NCI-H345 (cell line): ENCODE data around the gene GRIFIN.
A peak's percentile ranks its signal among the peaks of the same experiment; 100 is the strongest.

Experiments
- DNase-seq: peaks from one replicate; lab custom pipeline; 2025; lab: John Stamatoyannopoulos, UW

GRIFIN gene

GRCh38 chr7:2512713-2513112 is 36.5 kb upstream of the GRIFIN start:
- DNase-seq = no peak

- DNase-seq = no peak
Measured at GRCh38 chr7:2512179-2512661, 36.0 kb upstream of the GRIFIN start.

- no peak for DNase-seq
Measured at GRCh38 chr7:2511769-2512168, 35.6 kb upstream of the GRIFIN start.

- peak; percentile 71 for DNase-seq
Measured at GRCh38 chr7:2510909-2511768, 34.9 kb upstream of the GRIFIN start.

GRCh38 chr7:2510130-2510776 is 34.1 kb upstream of the GRIFIN start:
- DNase-seq = no peak

GRCh38 chr7:2509298-2509906 is 33.2 kb upstream of the GRIFIN start:
- DNase-seq = no peak

DNA sequence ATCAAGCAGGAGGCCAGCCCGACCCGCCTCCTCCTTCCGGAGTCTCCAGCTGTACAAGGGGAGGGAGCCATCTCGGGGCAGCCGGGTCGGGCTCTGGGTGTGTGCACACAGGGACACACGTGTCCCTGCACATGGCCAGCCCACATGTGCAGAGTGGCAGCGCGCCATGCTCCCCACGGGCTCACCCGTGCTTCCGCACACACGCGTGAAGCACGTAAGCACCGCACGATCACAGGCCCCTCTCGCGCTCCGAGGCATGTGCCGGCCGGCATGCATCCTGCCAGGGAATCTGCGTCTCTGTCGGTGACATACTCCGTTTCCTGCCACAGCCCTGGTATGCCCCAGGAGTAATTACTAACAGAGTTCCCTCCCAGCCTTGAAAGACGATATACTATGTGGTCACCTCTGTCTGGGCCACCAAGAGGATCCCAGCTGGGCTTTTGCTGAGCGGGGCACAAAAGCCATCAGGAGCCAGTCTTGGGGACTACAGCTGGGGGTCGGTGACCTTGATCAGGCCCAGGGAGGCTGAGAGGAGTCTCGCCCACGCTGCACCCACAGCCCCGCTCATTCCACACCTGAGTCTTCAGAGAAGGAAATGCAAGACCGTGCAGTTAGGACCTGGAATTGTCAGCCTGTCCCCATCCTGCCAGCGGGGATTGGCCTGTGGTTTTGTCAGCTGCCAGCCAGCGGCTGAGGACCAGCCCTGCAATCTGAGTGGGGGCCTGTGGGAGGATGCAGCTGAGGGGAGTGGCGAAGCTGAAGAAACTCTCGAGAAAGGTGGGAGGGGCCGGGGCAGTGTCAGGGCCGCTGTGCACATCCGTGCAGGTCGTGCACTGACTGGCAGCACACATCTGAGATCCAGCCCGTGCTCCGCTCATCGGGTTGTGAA is 32.4 kb upstream of the GRIFIN start:
- DNase-seq = no peak

DNA sequence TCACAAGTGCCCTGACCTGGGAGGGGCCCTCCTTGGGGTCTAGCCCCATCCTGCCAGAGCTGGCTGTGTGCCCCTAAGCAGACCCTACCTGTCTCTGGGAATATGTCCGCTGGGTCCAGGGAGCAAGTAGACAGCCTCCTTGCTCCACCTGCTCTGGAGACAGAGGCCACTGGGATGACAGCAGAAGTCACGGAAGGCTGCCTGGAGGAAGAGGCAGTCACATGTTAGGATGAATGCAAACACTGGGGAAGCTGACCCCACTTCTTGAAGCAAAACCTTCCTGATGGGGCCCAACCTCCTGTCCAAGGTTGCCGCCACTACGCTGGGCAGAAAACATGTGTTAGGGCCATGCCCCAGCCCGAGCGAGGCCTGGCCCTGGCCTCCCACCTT is 31.7 kb upstream of the GRIFIN start:
- DNase-seq = no peak

DNA sequence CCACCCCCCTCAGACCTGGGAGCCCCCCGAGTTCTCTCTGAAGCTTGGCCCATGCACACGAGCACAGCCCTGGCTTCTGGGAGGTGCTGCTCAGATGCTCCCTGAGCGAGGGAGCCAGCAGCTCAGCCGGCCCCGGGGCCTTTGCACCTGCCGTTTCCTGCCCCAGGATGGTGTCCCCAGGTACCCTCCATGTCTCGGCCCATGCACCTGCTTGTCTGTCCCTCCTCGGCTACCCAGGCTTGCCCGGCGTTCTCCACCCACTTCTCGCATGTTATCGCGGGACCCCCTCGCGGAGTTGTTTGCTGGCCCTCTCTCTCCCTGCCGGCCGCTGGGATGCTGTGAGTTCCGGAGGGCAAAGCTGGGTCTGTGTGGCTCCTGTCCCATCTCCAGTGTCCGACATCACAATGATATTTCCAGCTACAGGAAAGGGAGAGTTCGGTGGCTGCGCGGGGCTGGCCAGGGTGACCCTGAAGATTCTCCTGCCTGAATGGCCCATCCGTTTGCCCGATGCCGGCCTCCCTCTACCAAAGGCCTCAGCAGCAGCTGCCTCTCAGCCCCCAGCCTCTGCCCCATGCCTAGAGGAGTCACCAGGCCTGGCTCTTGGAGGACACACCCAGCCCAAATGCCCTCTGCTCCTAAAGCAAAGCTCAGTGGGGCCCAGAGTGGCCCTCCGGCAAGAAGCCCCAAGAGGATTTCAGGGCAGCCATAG is 31.2 kb upstream of the GRIFIN start:
- DNase-seq = no peak

DNA sequence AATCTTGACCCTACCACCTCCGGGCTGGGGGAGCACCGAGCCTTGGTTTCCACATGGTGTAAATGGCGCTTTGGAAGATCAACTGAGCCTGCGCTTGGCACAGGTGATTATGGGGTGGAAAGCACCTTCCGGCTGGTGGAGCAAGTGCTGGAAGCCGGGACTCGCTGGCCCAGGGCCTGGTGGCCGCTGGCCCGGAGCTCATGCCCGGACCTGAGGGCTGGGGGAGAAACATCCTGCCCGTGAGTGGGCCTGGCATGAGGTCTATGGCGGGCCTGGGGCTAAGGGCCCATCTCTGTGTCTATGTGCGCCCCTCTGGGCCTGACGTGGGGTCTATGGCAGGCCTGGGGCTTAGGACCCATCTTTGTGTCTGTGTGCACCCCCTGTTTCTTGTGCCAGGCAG is 29.2 kb upstream of the GRIFIN start:
- DNase-seq = no peak

DNA sequence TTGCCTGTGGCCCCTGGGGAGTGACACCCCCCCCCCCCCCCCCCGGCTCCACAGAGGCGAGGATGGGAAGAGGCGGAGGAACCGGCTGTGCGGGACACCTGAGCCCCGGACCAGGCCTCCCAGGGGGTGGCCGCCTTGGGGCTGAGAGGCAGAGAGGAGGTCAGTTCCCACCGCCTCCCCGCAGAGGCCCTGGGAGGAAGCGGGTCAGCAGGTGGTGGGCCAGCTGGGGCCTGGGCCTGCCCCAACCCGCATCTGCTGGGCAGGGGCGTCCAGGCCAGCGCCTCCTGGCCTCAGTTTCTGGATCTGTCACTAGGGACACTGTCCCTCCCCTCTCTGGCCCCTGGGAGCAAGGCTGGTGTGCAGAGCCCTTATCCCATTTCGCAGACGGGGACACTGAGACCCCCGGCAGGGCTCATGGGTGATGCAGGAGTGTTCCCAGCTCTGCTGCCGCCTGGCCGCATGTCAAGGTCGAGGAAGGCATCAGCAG is 28.7 kb upstream of the GRIFIN start:
- no peak for DNase-seq

DNA sequence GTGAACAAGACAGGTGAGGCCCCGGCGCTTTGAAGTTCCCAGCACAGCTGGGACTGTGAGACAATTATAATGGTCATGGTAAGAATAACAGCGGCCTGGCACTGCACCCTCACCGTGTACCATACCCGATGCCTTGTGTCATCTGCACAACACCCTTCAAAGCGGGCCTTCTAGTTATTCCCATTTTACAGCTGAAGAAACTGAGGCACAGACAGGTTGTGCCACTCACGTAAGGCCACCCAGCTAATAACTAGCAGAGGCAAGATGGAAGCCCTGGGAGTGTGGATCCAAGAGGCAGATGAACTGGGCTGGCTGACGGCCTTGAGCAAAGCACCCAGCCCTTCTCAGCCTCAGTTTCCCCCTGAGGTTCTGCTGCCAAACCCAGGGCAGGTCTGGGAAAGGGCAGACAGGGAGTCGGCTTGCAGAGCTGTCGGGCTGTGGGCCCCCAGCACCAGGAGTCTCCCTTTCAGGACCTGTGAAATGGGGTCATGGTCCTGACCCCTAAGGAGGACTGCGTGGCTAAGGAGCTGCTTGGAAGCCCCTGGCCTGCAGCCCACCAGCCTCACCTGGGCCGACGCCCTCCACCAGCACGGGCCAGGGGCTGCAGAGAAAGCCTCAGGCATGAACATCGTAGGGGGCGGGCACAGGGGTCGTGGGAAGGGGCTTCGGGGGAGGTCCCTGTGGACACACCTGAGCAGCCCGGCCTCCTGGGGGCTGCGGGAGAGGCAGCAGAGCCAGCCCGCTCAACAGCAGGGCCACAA is 28.1 kb upstream of the GRIFIN start:
- DNase-seq = no peak

DNA sequence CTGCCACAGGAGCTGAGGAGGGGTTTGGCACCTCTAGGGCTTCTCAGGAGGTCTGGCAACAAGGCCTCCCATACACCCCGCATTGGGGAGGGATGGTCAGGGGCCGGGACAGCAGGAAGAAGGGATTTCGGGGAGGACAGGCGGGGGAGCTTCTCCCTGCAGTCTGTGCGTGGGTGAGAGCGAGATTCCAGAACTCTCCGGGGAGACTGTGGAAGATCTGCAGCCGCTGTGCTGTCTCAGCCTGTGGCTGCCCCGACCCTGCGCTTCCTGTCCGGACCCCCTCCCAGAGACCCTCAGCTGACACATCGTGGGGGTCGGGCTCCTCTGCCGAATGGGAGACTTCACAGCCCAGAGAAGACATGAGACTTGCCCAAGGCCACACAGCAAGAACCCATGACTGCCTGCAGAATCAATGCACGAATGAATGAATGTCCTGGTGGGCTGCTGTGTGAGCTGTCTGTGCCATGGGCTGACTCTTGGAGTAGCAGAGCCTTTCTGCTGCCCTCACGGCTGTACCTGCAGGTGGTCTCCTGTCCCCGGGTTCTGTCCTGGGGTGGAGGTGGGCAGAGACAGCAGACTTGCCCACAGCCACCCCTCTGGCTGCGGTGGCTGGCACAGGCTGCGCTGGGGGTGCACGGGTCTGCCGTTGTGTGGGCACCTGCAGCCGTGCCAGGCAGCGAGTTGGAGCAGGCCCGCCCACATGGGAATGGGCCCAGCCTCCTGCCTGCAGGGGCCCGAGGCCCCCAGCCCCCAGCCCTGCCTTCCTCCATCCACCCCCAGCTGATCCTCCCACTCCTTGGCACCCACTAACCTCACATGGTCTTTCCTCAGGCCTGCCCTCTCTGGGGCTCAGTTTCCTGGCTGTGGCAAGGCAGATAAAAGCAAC is 27.1 kb upstream of the GRIFIN start:
- no peak for DNase-seq

DNA sequence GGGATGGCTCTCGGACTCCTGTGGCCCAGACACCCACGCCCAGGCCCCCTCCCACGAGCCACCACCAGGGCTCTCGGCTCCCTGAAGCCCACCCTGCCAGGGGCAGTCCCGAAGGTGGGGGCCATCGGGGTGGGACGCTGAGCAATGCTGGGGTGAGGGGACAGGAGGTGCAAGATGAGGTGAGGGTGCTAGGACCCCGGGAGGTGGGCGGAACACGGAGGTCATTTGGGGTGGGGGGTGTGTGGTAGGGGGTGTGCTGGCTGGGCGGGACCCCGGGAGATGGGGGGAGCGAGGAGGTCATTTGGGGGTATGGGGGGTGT is 26.4 kb upstream of the GRIFIN start:
- DNase-seq = no peak

- DNase-seq = no peak
Measured at GRCh38 chr7:2501947-2502646, 25.9 kb upstream of the GRIFIN start.

- no peak for DNase-seq
Measured at GRCh38 chr7:2500701-2501100, 24.5 kb upstream of the GRIFIN start.

- no peak for DNase-seq
Measured at GRCh38 chr7:2499719-2500430, 23.7 kb upstream of the GRIFIN start.

GRCh38 chr7:2499181-2499580 is 23.0 kb upstream of the GRIFIN start:
- DNase-seq = no peak
